ENCODE data around the gene SLC25A18.

- TF ChIP-seq CTCF (IDR thresholded peaks at IDR 0.05): no peak
- no peak for TF ChIP-seq POLR2AphosphoS5 (IDR thresholded peaks at IDR 0.05; ENCODE audit: low read depth, low read length)
- TF ChIP-seq REST (IDR thresholded peaks at IDR 0.05; ENCODE audit: insufficient read depth in 1 of 2, low read depth in 2 of 2, low read length in 1 of 2): no peak
- no peak for TF ChIP-seq SIN3A (IDR thresholded peaks at IDR 0.05; ENCODE audit: borderline replicate concordance, insufficient read depth, low read depth, low read length)
Observed at GRCh38 chr22:17541476-17541875, 21.8 kb upstream of the SLC25A18 start.

Measured in Panc1 (cell line).